Heart left ventricle (tissue), 16 donors: ENCODE data around the gene CYP1B1. TPM values are rescaled to one million over a fixed set of nuclear protein-coding genes. Genes with fewer than 3 reads are reported as not detected.

Experiments used
- ATAC-seq, 4 donors: fragments of 200-7000 bp; cut with Tn5 transposase; one replicate each; pipeline ENCODE4 v1.9.1; 2020 to 2022; ENCODE audit warnings: moderate library complexity in 4 of 4, mild to moderate bottlenecking in 3 of 4, moderate number of reproducible peaks in 1 of 4
- DNase-seq, 5 donors: peaks; one replicate each; pipeline ENCODE4 v3.0.0-alpha.2; 2020
- H3K27ac ChIP-seq, 12 donors: fragments of 200-600 bp; sonication (generic) in 4 of 12; one replicate each; pipeline versions ENCODE4 v1.5.0 to v1.8.0; 2016 to 2022; ENCODE audit warnings: mild to moderate bottlenecking in 2 of 12
- H3K27me3 ChIP-seq, 9 donors: fragments of 200-600 bp; sonication (generic) in 2 of 9; one replicate each; pipeline versions ENCODE4 v1.5.1 to v1.8.0; 2016 to 2022; ENCODE audit warnings: mild to moderate bottlenecking in 3 of 9
- H3K36me3 ChIP-seq, 9 donors: fragments of 200-600 bp; sonication (generic) in 2 of 9; one replicate each; pipeline versions ENCODE4 v1.5.0 to v1.8.0; 2018 to 2022; ENCODE audit warnings: mild to moderate bottlenecking in 2 of 9
- H3K4me1 ChIP-seq, 12 donors: fragments of 200-600 bp; sonication (generic) in 4 of 12; one replicate each; pipeline versions ENCODE4 v1.5.0 to v1.8.0; 2016 to 2022; ENCODE audit warnings: mild to moderate bottlenecking in 3 of 12
- H3K4me3 ChIP-seq, 12 donors: fragments of 200-600 bp; sonication (generic) in 4 of 12; one replicate each; pipeline versions ENCODE4 v1.5.0 to v1.8.0; 2017 to 2022; ENCODE audit warnings: mild to moderate bottlenecking in 9 of 12, moderate library complexity in 4 of 12
- H3K9me3 ChIP-seq, 12 donors: fragments of 200-600 bp; sonication (generic) in 4 of 12; one replicate each; pipeline versions ENCODE4 v1.5.0 to v1.8.0; 2016 to 2022; ENCODE audit warnings: mild to moderate bottlenecking in 1 of 12
- POLR2A ChIP-seq, 2 donors: fragments of 450-650 bp; IDR thresholded peaks; one replicate each; pipeline ENCODE4 v1.6.1; 2017; ENCODE audit warnings: antibody characterized with exemption in 2 of 2, mild to moderate bottlenecking in 2 of 2, moderate library complexity in 2 of 2
- WGBS, 4 donors: extraction: QIAGEN DNeasy Blood & Tissue Kit in 2 of 4; methylation state at CpG; one replicate each; pipeline versions ENCODE4 v1.1.5 to v1.1.7; 2013 to 2018; 5-methylcytosine and 5-hydroxymethylcytosine counted together
- intact Hi-C, 10 donors: fragments of 100-400 bp; cut with DNase I; formaldehyde crosslinking; loops; one replicate each; pipeline versions ENCODE4 v1.11.1 to v1.14.2; 2022
- polyA plus RNA-seq, 2 donors: library from polyadenylated mRNA; stranded (reverse); fragments of 200-250 nt; gene quantifications; one replicate each; pipeline ENCODE4 v1.2.3, GENCODE V29; 2013
- total RNA-seq, 9 donors: library from RNA; depleted of rRNA in 2 of 9; stranded (reverse); fragments of >200 nt in 2 of 9; fragmentation: NEBNext Ultra II Directional in 3 of 9; extraction: Animal tissue kit (Norgen Biotek cat#: 25700) in 3 of 9; gene quantifications; one replicate each; pipeline versions ENCODE4 v1.1.0 to v1.2.4, GENCODE V29; 2016 to 2023
- TF ChIP-seq, protein P1 (sequence below), 12 donors: fragments of 200-600 bp; sonication (generic) in 4 of 12; IDR thresholded peaks; one replicate each; pipeline versions ENCODE4 v1.5.0 to v1.8.0; 2018 to 2022; ENCODE audit warnings: antibody characterized with exemption in 12 of 12, mild to moderate bottlenecking in 5 of 12
- donor health status: ischemic (EF 13 %, LVEDD 7.1; RV severe dilation, severe dysfunction).
- donor health status: healthy with polysubstance abuse.
- donor health status: DM: no; HTN: yes; CAD: no.
- donor health status: DM: no; HTN: no; CAD: no.
- donor health status: ischemic (EF 25% LVEDD 6.9; RV normal size, moderate dysfunction).
- donor health status: ischemic (EF 25% LVEDD 5.7; RV mildly dilated, moderate dysfunction).
- donor health status: healthy.
- donor health status: DM: yes; HTN: yes; CAD: no.
- donor health status: ischemic (EF 35%, LVEDD 5.7; RV mildly dilated, moderate dysfunction).
- donor health status: nonischemic (EF 11% LVEDD 7.7; RV severe dilation, severe dysfunction).
- donor health status: DM: yes; HTN: yes; CAD: no.
- donor health status: PGD.
- donor health status: ischemic (EF 29% LVEDD 5.4; RV normal size, mild dysfunction).
- donor health status: nonischemic (EF 23%, LVEDD 6.1; RV moderate dilation, normal function).

Gene CYP1B1
- total and polyA plus RNA-seq, 11 donors, result 3.9 to 68.8 (median 20.5) TPM

DNA sequence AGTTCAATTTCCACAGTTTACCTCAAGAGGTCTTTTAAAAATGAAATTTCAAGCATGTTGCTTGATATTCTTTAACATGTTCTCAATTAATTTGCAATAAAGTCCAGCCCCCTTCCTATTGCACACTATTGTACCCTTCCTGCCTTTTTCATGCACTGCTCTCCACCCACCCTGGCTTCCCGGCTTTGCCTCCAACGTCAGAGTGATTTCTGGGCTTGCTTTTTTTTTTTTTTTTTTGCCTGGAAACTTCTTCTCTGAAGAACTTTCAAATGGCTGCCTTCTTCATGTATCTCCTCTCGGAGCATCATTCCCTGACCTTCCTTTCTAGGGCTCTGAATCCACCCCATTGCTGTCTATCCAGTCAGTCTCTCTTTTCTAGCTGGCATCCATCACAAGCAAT lies 24.4 kb upstream of the CYP1B1 start:
- Histone ChIP-seq H3K27me3 (peaks cover 0 to 10% (median 0%) of the 10 kb centered on the region in 9 donors), H3K36me3 (no peaks in the 10 kb centered on the region), H3K4me1 (peaks cover 0 to 54% (median 43%) of the 10 kb centered on the region in 12 donors), H3K27ac (peak overlapping the region in 7 of 12 donors; percentile 9 to 82 (median 44)), H3K9me3 (peaks cover 0 to 15% (median 2%) of the 10 kb centered on the region in 12 donors), H3K4me3 (no peak overlapping the region)
- 46 to 58% (median 54%) methylated on average over 3 of the region's 3 CpGs for WGBS, 4 donors
- ATAC-seq (no peak), DNase-seq (peak in 2 of 5 donors; percentile 37 to 49)
- TF ChIP-seq, protein P1, sequence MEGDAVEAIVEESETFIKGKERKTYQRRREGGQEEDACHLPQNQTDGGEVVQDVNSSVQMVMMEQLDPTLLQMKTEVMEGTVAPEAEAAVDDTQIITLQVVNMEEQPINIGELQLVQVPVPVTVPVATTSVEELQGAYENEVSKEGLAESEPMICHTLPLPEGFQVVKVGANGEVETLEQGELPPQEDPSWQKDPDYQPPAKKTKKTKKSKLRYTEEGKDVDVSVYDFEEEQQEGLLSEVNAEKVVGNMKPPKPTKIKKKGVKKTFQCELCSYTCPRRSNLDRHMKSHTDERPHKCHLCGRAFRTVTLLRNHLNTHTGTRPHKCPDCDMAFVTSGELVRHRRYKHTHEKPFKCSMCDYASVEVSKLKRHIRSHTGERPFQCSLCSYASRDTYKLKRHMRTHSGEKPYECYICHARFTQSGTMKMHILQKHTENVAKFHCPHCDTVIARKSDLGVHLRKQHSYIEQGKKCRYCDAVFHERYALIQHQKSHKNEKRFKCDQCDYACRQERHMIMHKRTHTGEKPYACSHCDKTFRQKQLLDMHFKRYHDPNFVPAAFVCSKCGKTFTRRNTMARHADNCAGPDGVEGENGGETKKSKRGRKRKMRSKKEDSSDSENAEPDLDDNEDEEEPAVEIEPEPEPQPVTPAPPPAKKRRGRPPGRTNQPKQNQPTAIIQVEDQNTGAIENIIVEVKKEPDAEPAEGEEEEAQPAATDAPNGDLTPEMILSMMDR (IDR thresholded peaks at IDR 0.05), result no peak
- TF ChIP-seq POLR2A (IDR thresholded peaks at IDR 0.05), result no peak
- intact Hi-C loops, result no loop called here

DNA sequence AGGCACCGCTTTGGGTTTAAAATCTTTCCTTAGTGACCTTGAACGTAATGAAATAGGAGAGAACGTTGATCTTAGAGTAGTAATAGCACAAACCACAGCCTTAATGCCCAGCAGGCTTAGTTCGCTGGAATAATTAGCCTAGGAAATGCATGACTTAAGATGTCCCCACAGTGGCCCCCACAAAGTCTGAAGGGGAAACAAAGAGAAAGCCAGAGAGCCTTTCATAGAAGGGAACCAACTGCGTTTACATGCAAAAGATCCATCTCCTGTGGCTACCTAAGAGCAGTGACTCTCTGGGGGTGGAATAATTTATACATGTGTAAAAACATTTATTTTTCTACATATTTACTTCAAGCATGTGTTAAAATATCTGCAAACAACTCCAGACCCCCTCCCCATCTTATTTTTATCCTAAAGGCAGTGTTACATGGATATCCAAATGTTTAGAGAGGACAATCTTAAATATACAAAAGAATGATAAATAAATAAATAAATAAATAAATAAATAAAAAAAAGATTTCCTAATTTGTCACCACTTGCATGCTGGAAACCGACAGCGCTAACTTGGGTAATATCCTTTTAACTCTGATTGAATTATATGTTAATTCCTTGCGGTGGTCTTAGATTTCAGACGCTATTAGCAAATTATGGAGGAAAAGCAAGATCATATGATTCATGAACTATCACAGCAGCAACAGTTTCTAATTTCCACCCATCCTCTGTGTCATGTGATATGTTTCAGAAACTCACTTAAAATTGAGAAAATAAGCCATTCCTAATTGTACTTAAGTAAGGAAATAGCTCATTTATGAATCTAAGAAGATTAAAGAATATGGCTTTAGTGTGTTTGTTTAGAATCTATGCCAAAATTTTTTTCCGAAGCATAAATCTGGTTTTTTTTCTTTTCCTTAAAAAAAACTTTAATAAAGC lies 23.4 kb upstream of the CYP1B1 start:
- no peak for TF ChIP-seq POLR2A (IDR thresholded peaks at IDR 0.05)
- TF ChIP-seq, protein P1 (IDR thresholded peaks at IDR 0.05), result no peak
- ATAC-seq, result no peak
- peak overlapping the region in 6 of 12 donors; percentile 17 to 47 (median 35) for H3K4me3 ChIP-seq
- intact Hi-C loops, result no loop called here
- no peaks in the 10 kb centered on the region for H3K36me3 ChIP-seq
- 46 to 52% (median 50%) methylated on average over 10 of the region's 10 CpGs for WGBS, 4 donors
- H3K4me1 ChIP-seq, result peaks cover 0 to 60% (median 45%) of the 10 kb centered on the region in 12 donors
- peaks cover 0 to 10% (median 0%) of the 10 kb centered on the region in 9 donors for H3K27me3 ChIP-seq
- no peak for DNase-seq
- H3K9me3 ChIP-seq, result peaks cover 0 to 10% (median 0%) of the 10 kb centered on the region in 12 donors
- peak overlapping the region; percentile 40 to 91 (median 74) for H3K27ac ChIP-seq

DNA sequence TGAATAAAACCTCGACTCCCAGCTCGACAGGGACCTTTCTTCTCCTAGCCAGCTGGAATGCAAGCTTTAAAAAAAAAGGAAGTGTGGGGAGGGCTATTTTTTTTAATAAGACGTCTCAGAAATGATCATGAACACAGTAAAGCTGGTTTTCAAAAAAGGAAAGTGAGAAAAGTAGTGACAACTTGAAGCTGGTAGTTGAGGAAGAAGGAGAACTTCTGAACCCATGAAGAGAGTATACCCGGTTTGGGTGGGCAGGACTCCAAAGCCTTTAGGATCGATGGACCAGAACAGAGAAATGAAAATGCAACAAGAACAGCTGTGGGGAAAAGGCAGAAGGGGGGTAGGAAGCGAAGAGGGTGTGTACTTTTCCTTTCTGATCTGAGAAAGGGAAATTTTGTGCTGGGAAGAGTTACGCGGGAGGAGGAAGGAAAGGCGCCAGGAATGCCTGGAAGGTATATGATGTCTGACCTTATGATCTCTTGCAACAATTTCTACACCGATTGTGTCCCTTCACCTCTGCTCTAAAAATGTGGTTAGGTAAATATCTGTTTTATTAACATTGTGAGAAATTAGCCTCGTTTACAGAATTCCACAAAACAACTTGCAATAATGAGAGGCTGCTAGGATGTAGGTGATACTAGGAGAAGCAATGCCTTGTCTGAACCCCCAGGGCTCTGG lies 22.6 kb upstream of the CYP1B1 start:
- intact Hi-C loops, result no loop called here
- ATAC-seq, result peak in 3 of 4 donors; percentile 21 to 36 (median 33)
- Histone ChIP-seq H3K27me3 (peaks cover 0 to 10% (median 0%) of the 10 kb centered on the region in 9 donors), H3K4me3 (peak overlapping the region in 8 of 12 donors; percentile 17 to 48 (median 35)), H3K4me1 (peaks cover 0 to 62% (median 47%) of the 10 kb centered on the region in 12 donors), H3K9me3 (peaks cover 0 to 7% (median 0%) of the 10 kb centered on the region in 12 donors), H3K36me3 (no peaks in the 10 kb centered on the region), H3K27ac (peak overlapping the region; percentile 40 to 91 (median 76))
- WGBS, 4 donors, result 12 to 21% (median 21%) methylated on average over 11 of the region's 11 CpGs
- no peak for TF ChIP-seq POLR2A (IDR thresholded peaks at IDR 0.05)
- TF ChIP-seq, protein P1 (IDR thresholded peaks at IDR 0.05), result no peak
- DNase-seq, result peak in 3 of 5 donors; percentile 32 to 39 (median 37)
